Neural cell (in vitro differentiated cells): Measurements from ENCODE around the gene RHOBTB1. TPM values are rescaled to one million over a fixed set of nuclear protein-coding genes. Genes with fewer than 3 reads are reported as not detected.

ENCODE experiments used
- H2AFZ ChIP-seq: fragments of 200-600, 300-800 bp; sonication (generic), shearing (Covaris generic); 2 replicates; pipeline ENCODE4 v1.6.0; 2014; ENCODE audit warnings: low read depth, mild to moderate bottlenecking, antibody characterized with exemption, low read length, moderate library complexity
- H3F3A ChIP-seq: fragments of 200-600 bp; shearing (Covaris generic); 2 replicates; pipeline ENCODE4 v1.6.1; 2016; ENCODE audit warnings: mild to moderate bottlenecking, moderate library complexity, mixed read lengths, antibody characterized with exemption, low read length; ENCODE audit not compliant: insufficient read depth, poor library complexity, severe bottlenecking
- H3K27ac ChIP-seq: fragments of 200-600, 300-800 bp; sonication (generic), shearing (Covaris generic); 2 replicates; pipeline ENCODE4 v1.5.1; 2014; ENCODE audit warnings: mild to moderate bottlenecking, low read length, moderate library complexity
- H3K27me3 ChIP-seq: fragments of 300-800, 200-600 bp; sonication (generic), shearing (Covaris generic); 2 replicates; pipeline ENCODE4 v1.6.0; 2014; ENCODE audit warnings: mild to moderate bottlenecking, low read depth, low read length, moderate library complexity; ENCODE audit not compliant: insufficient read depth
- H3K36me3 ChIP-seq: fragments of 300-800, 200-600 bp; sonication (generic), shearing (Covaris generic); 2 replicates; pipeline ENCODE4 v1.5.1; 2014; ENCODE audit warnings: mild to moderate bottlenecking, antibody characterized with exemption, low read length, moderate library complexity; ENCODE audit not compliant: insufficient read depth
- H3K4me2 ChIP-seq: fragments of 300-800, 200-600 bp; sonication (generic), shearing (Covaris generic); 2 replicates; pipeline ENCODE4 v1.6.0; 2014; ENCODE audit warnings: mild to moderate bottlenecking, low read length
- H3K4me3 ChIP-seq: fragments of 300-800, 200-600 bp; sonication (generic), shearing (Covaris generic); 2 replicates; pipeline ENCODE4 v1.5.1; 2014; ENCODE audit warnings: mild to moderate bottlenecking, low read length, moderate library complexity
- H3K79me2 ChIP-seq: fragments of 200-600 bp; shearing (Covaris generic); replicated peaks from 2 replicates; pipeline ENCODE4 v1.6.0; 2014; ENCODE audit warnings: mild to moderate bottlenecking, low read length, moderate library complexity; ENCODE audit not compliant: insufficient read depth
- H3K9ac ChIP-seq: fragments of 300-800, 200-600 bp; sonication (generic), shearing (Covaris generic); 2 replicates; pipeline ENCODE4 v1.6.1; 2016; ENCODE audit warnings: mild to moderate bottlenecking, low read length, mixed read lengths
- H3K9me2 ChIP-seq: fragments of 200-600 bp; shearing (Covaris generic); 2 replicates; pipeline ENCODE4 v1.6.1; 2016; ENCODE audit warnings: mild to moderate bottlenecking, low read length, mixed read lengths; ENCODE audit not compliant: insufficient read depth
- H3K9me3 ChIP-seq: fragments of 200-600, 300-800 bp; sonication (generic), shearing (Covaris generic); 2 replicates; pipeline ENCODE4 v1.6.1; 2016; ENCODE audit warnings: mild to moderate bottlenecking, mixed run types, low read length, moderate library complexity, mixed read lengths
- H4K20me1 ChIP-seq: fragments of 200-600 bp; shearing (Covaris generic); 2 replicates; pipeline ENCODE4 v1.6.1; 2016; ENCODE audit warnings: mild to moderate bottlenecking, mixed run types; ENCODE audit not compliant: insufficient read depth
- EP300 ChIP-seq: fragments of 450-650 bp; conservative IDR thresholded peaks from 2 replicates; pipeline ENCODE4 v1.6.1; 2014; ENCODE audit warnings: antibody characterized with exemption, mild to moderate bottlenecking, moderate library complexity; ENCODE audit not compliant: poor library complexity, severe bottlenecking
- EZH2 ChIP-seq: fragments of 200-600, 300-800 bp; shearing (Covaris generic), sonication (generic); IDR thresholded peaks from 2 replicates; pipeline ENCODE4 v1.6.1; 2014; ENCODE audit warnings: antibody characterized with exemption, low read length, borderline replicate concordance, mild to moderate bottlenecking; ENCODE audit not compliant: insufficient read depth, poor library complexity, severe bottlenecking
- MXI1 ChIP-seq: fragments of 450-650 bp; conservative IDR thresholded peaks from 2 replicates; pipeline ENCODE4 v1.6.1; 2014; ENCODE audit warnings: antibody characterized with exemption, mild to moderate bottlenecking; ENCODE audit not compliant: poor library complexity, severe bottlenecking
- POLR2AphosphoS5 ChIP-seq: IDR thresholded peaks from 2 replicates; pipeline ENCODE4 v1.6.1; 2012
- RAD21 ChIP-seq: fragments of 450-650 bp; conservative IDR thresholded peaks from 2 replicates; pipeline ENCODE4 v1.6.1; 2014; ENCODE audit warnings: antibody characterized with exemption, mild to moderate bottlenecking, moderate library complexity
- SMC3 ChIP-seq: fragments of 450-650 bp; conservative IDR thresholded peaks from 2 replicates; pipeline ENCODE4 v1.6.1; 2014; ENCODE audit warnings: antibody characterized with exemption, mild to moderate bottlenecking, moderate library complexity; ENCODE audit not compliant: poor library complexity
- TAF1 ChIP-seq: IDR thresholded peaks from 2 replicates; pipeline ENCODE4 v1.6.1; 2012; ENCODE audit warnings: low read depth
- polyA plus RNA-seq: library from polyadenylated mRNA; depleted of rRNA; stranded (reverse); fragments of >200 nt; gene quantifications from 2 replicates; pipeline ENCODE4 v1.2.3, GENCODE V29; 2014
- TF ChIP-seq, protein P1 (sequence below): IDR thresholded peaks from 2 replicates; pipeline ENCODE4 v1.6.1; 2012; ENCODE audit warnings: borderline replicate concordance
- TF ChIP-seq, protein P2 (sequence below): fragments of 450-650 bp; IDR thresholded peaks from 2 replicates; pipeline ENCODE4 v1.5.1; 2014; ENCODE audit warnings: antibody characterized with exemption, mild to moderate bottlenecking, moderate library complexity; ENCODE audit not compliant: poor library complexity, severe bottlenecking

RHOBTB1 gene
- polyA plus RNA-seq, 1 donor from 2014 or later: 10.5 TPM

DNA sequence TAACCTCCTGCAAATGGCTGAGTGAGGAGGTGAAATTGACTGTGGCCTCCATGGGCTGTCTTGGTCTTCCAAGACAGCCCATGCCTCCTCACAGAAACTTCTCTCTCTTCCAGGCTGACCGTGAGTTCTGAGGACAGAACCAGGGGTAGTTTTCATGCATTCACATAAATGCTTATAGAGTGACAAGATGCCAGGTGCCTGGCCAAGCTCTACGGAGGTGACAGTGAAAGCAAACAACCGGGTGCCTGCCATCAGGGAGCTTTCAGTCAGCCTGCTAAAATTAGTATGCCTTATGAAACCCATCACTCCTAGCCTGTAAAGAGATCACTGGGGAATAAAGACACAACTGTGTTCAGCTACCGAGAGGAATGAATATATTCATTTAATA lies 919 bp upstream of the RHOBTB1 start:
- peak overlapping the region; percentile 76 for H2AFZ ChIP-seq
- peak overlapping the region; percentile 74 for H3K9ac ChIP-seq
- H3K4me2 ChIP-seq: no peak overlapping the region
- H3K27ac ChIP-seq: peak overlapping the region; percentile 63
- H3F3A ChIP-seq: no peaks in the 10 kb centered on the region
- H3K9me2 ChIP-seq: no peaks in the 10 kb centered on the region
- H3K36me3 ChIP-seq: no peaks in the 10 kb centered on the region
- no peaks in the 10 kb centered on the region for H4K20me1 ChIP-seq
- H3K4me3 ChIP-seq: peak overlapping the region; percentile 83
- peaks cover 3% of the 10 kb centered on the region for H3K79me2 ChIP-seq
- no peaks in the 10 kb centered on the region for H3K27me3 ChIP-seq
- no peaks in the 10 kb centered on the region for H3K9me3 ChIP-seq
- TF ChIP-seq, protein P1, sequence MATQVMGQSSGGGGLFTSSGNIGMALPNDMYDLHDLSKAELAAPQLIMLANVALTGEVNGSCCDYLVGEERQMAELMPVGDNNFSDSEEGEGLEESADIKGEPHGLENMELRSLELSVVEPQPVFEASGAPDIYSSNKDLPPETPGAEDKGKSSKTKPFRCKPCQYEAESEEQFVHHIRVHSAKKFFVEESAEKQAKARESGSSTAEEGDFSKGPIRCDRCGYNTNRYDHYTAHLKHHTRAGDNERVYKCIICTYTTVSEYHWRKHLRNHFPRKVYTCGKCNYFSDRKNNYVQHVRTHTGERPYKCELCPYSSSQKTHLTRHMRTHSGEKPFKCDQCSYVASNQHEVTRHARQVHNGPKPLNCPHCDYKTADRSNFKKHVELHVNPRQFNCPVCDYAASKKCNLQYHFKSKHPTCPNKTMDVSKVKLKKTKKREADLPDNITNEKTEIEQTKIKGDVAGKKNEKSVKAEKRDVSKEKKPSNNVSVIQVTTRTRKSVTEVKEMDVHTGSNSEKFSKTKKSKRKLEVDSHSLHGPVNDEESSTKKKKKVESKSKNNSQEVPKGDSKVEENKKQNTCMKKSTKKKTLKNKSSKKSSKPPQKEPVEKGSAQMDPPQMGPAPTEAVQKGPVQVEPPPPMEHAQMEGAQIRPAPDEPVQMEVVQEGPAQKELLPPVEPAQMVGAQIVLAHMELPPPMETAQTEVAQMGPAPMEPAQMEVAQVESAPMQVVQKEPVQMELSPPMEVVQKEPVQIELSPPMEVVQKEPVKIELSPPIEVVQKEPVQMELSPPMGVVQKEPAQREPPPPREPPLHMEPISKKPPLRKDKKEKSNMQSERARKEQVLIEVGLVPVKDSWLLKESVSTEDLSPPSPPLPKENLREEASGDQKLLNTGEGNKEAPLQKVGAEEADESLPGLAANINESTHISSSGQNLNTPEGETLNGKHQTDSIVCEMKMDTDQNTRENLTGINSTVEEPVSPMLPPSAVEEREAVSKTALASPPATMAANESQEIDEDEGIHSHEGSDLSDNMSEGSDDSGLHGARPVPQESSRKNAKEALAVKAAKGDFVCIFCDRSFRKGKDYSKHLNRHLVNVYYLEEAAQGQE: no peak
- TF ChIP-seq POLR2AphosphoS5 (no peak), EP300 (no peak), EZH2 (no peak), RAD21 (no peak), SMC3 (no peak), MXI1 (no peak), TAF1 (no peak)
- TF ChIP-seq, protein P2, sequence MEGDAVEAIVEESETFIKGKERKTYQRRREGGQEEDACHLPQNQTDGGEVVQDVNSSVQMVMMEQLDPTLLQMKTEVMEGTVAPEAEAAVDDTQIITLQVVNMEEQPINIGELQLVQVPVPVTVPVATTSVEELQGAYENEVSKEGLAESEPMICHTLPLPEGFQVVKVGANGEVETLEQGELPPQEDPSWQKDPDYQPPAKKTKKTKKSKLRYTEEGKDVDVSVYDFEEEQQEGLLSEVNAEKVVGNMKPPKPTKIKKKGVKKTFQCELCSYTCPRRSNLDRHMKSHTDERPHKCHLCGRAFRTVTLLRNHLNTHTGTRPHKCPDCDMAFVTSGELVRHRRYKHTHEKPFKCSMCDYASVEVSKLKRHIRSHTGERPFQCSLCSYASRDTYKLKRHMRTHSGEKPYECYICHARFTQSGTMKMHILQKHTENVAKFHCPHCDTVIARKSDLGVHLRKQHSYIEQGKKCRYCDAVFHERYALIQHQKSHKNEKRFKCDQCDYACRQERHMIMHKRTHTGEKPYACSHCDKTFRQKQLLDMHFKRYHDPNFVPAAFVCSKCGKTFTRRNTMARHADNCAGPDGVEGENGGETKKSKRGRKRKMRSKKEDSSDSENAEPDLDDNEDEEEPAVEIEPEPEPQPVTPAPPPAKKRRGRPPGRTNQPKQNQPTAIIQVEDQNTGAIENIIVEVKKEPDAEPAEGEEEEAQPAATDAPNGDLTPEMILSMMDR: no peak

DNA sequence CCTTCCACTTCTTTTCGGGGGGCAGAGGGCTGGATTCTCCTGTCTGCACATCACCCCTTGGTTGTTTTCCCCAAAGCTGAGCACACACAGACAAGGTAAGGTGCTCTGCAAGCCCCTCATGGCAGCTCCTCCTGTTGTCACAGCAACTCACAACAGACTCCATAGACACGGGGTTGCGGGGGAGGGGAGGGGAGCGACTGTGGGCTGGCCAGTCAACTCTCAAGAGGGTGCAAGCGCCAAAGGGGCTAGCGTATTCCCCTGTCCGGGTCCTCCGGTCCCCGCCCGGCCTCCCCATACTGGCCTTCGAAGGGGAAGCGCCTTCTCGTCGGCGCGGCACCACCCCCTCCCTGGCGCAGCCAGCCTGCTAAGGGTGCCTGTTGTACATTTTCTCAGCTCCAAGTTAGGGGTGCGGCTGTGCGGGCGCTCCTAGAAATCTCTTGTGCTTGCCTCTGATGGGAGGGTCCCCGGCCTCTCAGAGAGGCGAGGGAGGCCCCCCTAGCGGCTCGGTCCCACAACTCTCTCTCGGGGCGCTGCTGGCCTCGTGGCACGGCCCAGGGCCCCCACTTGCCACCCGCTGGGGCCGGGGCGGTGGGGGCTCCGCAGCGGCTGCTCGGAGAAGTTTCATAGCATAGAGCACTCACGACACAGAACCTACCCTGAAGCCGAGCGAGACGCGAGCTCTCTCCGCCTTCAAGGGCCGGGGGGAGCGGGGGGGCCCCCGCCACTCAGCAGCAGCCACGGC lies 498 bp downstream of the RHOBTB1 start:
- Histone ChIP-seq H3K36me3 (no peaks in the 10 kb centered on the region), H3K27me3 (no peaks in the 10 kb centered on the region), H3K4me2 (peak overlapping the region; percentile 61), H3K9me3 (no peaks in the 10 kb centered on the region), H3K79me2 (peaks cover 3% of the 10 kb centered on the region), H3K27ac (peak overlapping the region; percentile 47), H2AFZ (peak overlapping the region; percentile 76), H3K9me2 (no peaks in the 10 kb centered on the region), H3K4me3 (peak overlapping the region; percentile 83), H4K20me1 (no peaks in the 10 kb centered on the region), H3F3A (no peaks in the 10 kb centered on the region), H3K9ac (peak overlapping the region; percentile 74)
- TF ChIP-seq SMC3: peak; percentile 34
- TF ChIP-seq EP300: peak; percentile 13
- TF ChIP-seq, protein P2: no peak
- TF ChIP-seq, protein P1: no peak
- no peak for TF ChIP-seq TAF1
- no peak for TF ChIP-seq EZH2
- peak; percentile 80 for TF ChIP-seq MXI1
